ENCODE results near the gene IRAK1.

GRCh38 chrX:153993079-153993478, 26.6 kb downstream of the IRAK1 start:
- no peak for TF ChIP-seq CTCF (IDR thresholded peaks at IDR 0.05; ENCODE audit: extremely low read depth in 1 of 2, insufficient read depth in 1 of 2, low read depth in 1 of 2, low read length in 2 of 2)
- TF ChIP-seq POLR2A (IDR thresholded peaks at IDR 0.05; ENCODE audit: low read depth, low read length): no peak
- TF ChIP-seq FOS (IDR thresholded peaks at IDR 0.05; ENCODE audit: borderline replicate concordance, insufficient read depth, low read length): no peak
- TF ChIP-seq EZH2 (IDR thresholded peaks at IDR 0.05; ENCODE audit: borderline replicate concordance, low read depth, low read length, severe bottlenecking): no peak
- no peak for TF ChIP-seq GATA2 (IDR thresholded peaks at IDR 0.05; ENCODE audit: insufficient read depth, insufficient read length, low read depth, low read length)
- no peak for TF ChIP-seq POLR2AphosphoS5 (IDR thresholded peaks at IDR 0.05; ENCODE audit: insufficient read depth, low read depth, low read length)
- TF ChIP-seq MAX (IDR thresholded peaks at IDR 0.05; ENCODE audit: insufficient read depth, insufficient read length): no peak
- no peak for TF ChIP-seq JUN (IDR thresholded peaks at IDR 0.05; ENCODE audit: borderline replicate concordance, insufficient read depth, insufficient read length, low read depth)

Measured in endothelial cell of umbilical vein (primary cell).